GM12878 (cell line): ENCODE data around the gene UNKL. TPM values are rescaled to one million over a fixed set of nuclear protein-coding genes. Genes with fewer than 3 reads are reported as not detected.

Source experiments
- DPF2 ChIP-seq: fragments of 450-650 bp; IDR thresholded peaks from 2 replicates; pipeline ENCODE4 v1.6.1; 2017; ENCODE audit warnings: mild to moderate bottlenecking
- ESRRA ChIP-seq: IDR thresholded peaks from 2 replicates; pipeline ENCODE4 v1.6.1; 2012; ENCODE audit warnings: mild to moderate bottlenecking, low read length, improper control_type of control experiment
- NBN ChIP-seq: fragments of 450-650 bp; IDR thresholded peaks from 2 replicates; pipeline ENCODE4 v1.6.1; 2016
- NRF1 ChIP-seq: conservative IDR thresholded peaks from 2 replicates; pipeline ENCODE4 v1.6.1; 2011; ENCODE audit warnings: mild to moderate bottlenecking, low read depth, low read length, improper control_type of control experiment
- TCF12 ChIP-seq: IDR thresholded peaks from 2 replicates; pipeline ENCODE4 v1.6.1; 2011; ENCODE audit warnings: low read depth, mild to moderate bottlenecking, low read length
- polyA plus RNA-seq, 11 experiments: library from polyadenylated mRNA; depleted of rRNA in 4 of 11; unstranded in 6 of 11; stranded (reverse) in 5 of 11; fragments of >200 nt; fragmentation: Nextera tagmentation in 4 of 11; fragmentation: Illumina TruSeq in 1 of 11; extraction: Ambion mirVana in 4 of 11; extraction: Trizol in 1 of 11; gene quantifications; 1 replicate in 1 of 11; 2 replicates in 10 of 11; pipeline versions ENCODE4 v1.2.1 to v1.2.3, GENCODE V29; 2011 to 2016; ENCODE audit warnings: inconsistent platforms in 2 of 11, missing spikeins in 2 of 11, low read depth in 1 of 11
- total RNA-seq, 4 experiments: library from RNA; depleted of rRNA in 3 of 4; stranded (reverse); fragments of >200 nt in 3 of 4; fragmentation: Illumina TruSeq in 1 of 4; extraction: Trizol in 1 of 4; gene quantifications; 2 replicates each; pipeline versions ENCODE4 v1.2.1 to v1.2.3, GENCODE V29; 2013 to 2021
- TF ChIP-seq, protein P1 (sequence below): fragments of 150-350 bp; IDR thresholded peaks from 2 replicates; pipeline ENCODE4 v1.6.1; 2016; ENCODE audit warnings: low read depth, low read length
- TF ChIP-seq, protein P2 (sequence below): fragments of 450-650 bp; IDR thresholded peaks from 2 replicates; pipeline ENCODE4 v1.6.1; 2017; ENCODE audit warnings: borderline replicate concordance
- TF ChIP-seq, protein P3 (sequence below): fragments of 450-650 bp; IDR thresholded peaks from 2 replicates; pipeline ENCODE4 v1.6.1; 2018; ENCODE audit warnings: mild to moderate bottlenecking, low read depth, moderate library complexity; ENCODE audit not compliant: partially characterized antibody
- TF ChIP-seq, protein P4 (sequence below): fragments of 450-650 bp; IDR thresholded peaks from 2 replicates; pipeline ENCODE4 v1.6.1; 2016; ENCODE audit warnings: mild to moderate bottlenecking

The UNKL gene
- total and polyA plus RNA-seq, 10 of the 15 experiments (the other 5 are each of a cell fraction or from before 2014, with no cell fraction given), result 0.40 to 21.6 (median 9.1) TPM

DNA sequence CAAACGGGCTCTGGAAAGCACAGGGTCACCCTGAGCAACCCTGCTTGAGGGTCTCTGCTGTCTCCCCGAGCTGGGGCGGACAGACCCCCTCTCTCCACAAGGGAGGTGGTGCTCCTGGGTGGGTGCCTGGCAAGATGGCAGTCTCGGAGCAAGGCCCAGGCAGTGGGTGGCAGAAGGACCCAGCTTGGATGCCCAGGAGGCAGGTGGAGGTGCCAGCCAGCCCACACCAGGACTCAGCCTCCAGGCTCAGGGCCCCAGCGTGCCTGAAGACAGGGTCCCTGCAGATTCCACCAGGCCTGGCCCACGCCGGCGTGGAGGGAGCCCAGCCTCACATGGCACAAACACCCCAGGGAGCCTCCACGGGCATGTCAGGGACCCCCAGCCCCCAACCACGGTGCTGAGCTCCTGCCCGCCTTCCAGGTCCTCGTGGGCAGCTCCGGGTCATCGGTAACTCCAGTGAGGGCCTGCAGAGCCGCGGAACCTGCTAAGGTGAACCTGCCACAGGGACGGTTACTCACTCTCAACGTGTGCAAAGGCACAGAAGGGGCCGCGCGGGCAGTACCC lies 20.8 kb downstream of the UNKL start (continued):
- TF ChIP-seq, protein P1, sequence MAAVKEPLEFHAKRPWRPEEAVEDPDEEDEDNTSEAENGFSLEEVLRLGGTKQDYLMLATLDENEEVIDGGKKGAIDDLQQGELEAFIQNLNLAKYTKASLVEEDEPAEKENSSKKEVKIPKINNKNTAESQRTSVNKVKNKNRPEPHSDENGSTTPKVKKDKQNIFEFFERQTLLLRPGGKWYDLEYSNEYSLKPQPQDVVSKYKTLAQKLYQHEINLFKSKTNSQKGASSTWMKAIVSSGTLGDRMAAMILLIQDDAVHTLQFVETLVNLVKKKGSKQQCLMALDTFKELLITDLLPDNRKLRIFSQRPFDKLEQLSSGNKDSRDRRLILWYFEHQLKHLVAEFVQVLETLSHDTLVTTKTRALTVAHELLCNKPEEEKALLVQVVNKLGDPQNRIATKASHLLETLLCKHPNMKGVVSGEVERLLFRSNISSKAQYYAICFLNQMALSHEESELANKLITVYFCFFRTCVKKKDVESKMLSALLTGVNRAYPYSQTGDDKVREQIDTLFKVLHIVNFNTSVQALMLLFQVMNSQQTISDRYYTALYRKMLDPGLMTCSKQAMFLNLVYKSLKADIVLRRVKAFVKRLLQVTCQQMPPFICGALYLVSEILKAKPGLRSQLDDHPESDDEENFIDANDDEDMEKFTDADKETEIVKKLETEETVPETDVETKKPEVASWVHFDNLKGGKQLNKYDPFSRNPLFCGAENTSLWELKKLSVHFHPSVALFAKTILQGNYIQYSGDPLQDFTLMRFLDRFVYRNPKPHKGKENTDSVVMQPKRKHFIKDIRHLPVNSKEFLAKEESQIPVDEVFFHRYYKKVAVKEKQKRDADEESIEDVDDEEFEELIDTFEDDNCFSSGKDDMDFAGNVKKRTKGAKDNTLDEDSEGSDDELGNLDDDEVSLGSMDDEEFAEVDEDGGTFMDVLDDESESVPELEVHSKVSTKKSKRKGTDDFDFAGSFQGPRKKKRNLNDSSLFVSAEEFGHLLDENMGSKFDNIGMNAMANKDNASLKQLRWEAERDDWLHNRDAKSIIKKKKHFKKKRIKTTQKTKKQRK, result no peak
- TF ChIP-seq, protein P2, sequence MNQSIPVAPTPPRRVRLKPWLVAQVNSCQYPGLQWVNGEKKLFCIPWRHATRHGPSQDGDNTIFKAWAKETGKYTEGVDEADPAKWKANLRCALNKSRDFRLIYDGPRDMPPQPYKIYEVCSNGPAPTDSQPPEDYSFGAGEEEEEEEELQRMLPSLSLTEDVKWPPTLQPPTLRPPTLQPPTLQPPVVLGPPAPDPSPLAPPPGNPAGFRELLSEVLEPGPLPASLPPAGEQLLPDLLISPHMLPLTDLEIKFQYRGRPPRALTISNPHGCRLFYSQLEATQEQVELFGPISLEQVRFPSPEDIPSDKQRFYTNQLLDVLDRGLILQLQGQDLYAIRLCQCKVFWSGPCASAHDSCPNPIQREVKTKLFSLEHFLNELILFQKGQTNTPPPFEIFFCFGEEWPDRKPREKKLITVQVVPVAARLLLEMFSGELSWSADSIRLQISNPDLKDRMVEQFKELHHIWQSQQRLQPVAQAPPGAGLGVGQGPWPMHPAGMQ, result no peak
- TF ChIP-seq, protein P3, sequence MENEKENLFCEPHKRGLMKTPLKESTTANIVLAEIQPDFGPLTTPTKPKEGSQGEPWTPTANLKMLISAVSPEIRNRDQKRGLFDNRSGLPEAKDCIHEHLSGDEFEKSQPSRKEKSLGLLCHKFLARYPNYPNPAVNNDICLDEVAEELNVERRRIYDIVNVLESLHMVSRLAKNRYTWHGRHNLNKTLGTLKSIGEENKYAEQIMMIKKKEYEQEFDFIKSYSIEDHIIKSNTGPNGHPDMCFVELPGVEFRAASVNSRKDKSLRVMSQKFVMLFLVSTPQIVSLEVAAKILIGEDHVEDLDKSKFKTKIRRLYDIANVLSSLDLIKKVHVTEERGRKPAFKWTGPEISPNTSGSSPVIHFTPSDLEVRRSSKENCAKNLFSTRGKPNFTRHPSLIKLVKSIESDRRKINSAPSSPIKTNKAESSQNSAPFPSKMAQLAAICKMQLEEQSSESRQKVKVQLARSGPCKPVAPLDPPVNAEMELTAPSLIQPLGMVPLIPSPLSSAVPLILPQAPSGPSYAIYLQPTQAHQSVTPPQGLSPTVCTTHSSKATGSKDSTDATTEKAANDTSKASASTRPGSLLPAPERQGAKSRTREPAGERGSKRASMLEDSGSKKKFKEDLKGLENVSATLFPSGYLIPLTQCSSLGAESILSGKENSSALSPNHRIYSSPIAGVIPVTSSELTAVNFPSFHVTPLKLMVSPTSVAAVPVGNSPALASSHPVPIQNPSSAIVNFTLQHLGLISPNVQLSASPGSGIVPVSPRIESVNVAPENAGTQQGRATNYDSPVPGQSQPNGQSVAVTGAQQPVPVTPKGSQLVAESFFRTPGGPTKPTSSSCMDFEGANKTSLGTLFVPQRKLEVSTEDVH, result no peak
- TF ChIP-seq TCF12 (no peak), DPF2 (no peak), ESRRA (no peak), NRF1 (no peak), NBN (no peak)
- TF ChIP-seq, protein P4, sequence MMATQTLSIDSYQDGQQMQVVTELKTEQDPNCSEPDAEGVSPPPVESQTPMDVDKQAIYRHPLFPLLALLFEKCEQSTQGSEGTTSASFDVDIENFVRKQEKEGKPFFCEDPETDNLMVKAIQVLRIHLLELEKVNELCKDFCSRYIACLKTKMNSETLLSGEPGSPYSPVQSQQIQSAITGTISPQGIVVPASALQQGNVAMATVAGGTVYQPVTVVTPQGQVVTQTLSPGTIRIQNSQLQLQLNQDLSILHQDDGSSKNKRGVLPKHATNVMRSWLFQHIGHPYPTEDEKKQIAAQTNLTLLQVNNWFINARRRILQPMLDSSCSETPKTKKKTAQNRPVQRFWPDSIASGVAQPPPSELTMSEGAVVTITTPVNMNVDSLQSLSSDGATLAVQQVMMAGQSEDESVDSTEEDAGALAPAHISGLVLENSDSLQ, result no peak
